Measurements from ENCODE around the gene TBL1XR1.

Gene TBL1XR1

GRCh38 chr3:177119829-177120228 lies 77.5 kb downstream of the TBL1XR1 start:
- ChIA-PET POLR2A (ENCODE audit: low non-redundant PET) (no interaction called here), CTCF (interaction anchor here (0.6 kb wide), 1 partner anchor 228 kb away, joined by 3 read pairs; no protein-coding TSS in a partner anchor)
- no peak overlapping the region for H3K27ac ChIP-seq
- TF ChIP-seq, protein P1, sequence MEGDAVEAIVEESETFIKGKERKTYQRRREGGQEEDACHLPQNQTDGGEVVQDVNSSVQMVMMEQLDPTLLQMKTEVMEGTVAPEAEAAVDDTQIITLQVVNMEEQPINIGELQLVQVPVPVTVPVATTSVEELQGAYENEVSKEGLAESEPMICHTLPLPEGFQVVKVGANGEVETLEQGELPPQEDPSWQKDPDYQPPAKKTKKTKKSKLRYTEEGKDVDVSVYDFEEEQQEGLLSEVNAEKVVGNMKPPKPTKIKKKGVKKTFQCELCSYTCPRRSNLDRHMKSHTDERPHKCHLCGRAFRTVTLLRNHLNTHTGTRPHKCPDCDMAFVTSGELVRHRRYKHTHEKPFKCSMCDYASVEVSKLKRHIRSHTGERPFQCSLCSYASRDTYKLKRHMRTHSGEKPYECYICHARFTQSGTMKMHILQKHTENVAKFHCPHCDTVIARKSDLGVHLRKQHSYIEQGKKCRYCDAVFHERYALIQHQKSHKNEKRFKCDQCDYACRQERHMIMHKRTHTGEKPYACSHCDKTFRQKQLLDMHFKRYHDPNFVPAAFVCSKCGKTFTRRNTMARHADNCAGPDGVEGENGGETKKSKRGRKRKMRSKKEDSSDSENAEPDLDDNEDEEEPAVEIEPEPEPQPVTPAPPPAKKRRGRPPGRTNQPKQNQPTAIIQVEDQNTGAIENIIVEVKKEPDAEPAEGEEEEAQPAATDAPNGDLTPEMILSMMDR (conservative IDR thresholded peaks at IDR 0.05; ENCODE audit: low read depth), result no peak
- no peak for DNase-seq (ENCODE audit: low spot score)

DNA sequence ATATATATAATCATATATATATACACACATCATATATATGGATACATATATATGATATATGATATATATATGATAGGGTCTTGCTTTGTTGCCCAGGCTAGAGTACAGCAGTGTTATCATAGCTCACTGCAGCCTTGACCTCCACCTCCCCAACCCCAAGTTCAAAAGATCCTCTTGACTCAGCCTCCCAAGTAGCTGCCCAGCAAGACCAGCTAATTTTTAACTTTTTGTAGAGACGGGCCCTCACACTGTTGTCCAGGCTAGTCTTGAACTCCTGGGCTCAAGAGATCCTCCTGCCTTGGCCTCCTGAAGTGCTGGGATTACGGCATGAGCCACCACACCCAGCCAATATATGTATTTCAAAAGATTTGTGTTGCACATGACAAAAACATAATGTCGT lies 83.0 kb downstream of the TBL1XR1 start:
- H3K27ac ChIP-seq, result no peak overlapping the region
- POLR2A ChIA-PET (ENCODE audit: low non-redundant PET), result no interaction called here
- CTCF ChIA-PET, result interaction anchor here (0.7 kb wide), 1 partner anchor 373 kb away, joined by 3 read pairs; no protein-coding TSS in a partner anchor
- TF ChIP-seq, protein P1 (conservative IDR thresholded peaks at IDR 0.05; ENCODE audit: low read depth), result no peak
- no peak for DNase-seq (ENCODE audit: low spot score)

DNA sequence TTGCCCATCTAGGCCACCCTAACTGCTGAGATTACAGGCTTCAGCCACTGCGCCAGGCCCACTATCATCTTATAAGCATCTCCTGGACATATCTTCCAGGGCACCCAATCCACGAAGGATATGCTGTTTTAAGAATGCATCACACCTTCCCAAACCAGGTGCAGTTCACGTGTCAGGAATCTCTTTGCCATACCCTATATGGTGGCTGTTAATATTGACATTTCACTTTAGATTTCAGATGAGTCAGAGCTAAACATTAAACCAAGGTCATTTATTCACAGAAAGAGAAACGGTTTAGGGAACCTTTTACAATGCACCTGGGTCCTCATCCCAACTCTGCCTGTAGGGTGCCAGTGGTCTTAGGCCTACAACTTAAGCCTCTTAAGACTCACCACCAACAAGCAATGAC lies 85.7 kb downstream of the TBL1XR1 start:
- CTCF ChIA-PET, result no interaction called here
- POLR2A ChIA-PET (ENCODE audit: low non-redundant PET), result interaction anchor here (0.7 kb wide), 1 partner anchor 10 kb away, joined by 6 read pairs; no protein-coding TSS in a partner anchor
- TF ChIP-seq, protein P1 (conservative IDR thresholded peaks at IDR 0.05; ENCODE audit: low read depth), result no peak
- no peak overlapping the region for H3K27ac ChIP-seq
- DNase-seq (ENCODE audit: low spot score), result peak; percentile 7

- DNase-seq (ENCODE audit: low spot score), result no peak
- CTCF ChIA-PET, result no interaction called here
- TF ChIP-seq, protein P1 (conservative IDR thresholded peaks at IDR 0.05; ENCODE audit: low read depth), result no peak
- H3K27ac ChIP-seq, result no peak overlapping the region
- POLR2A ChIA-PET (ENCODE audit: low non-redundant PET), result interaction anchor here (0.7 kb wide), 1 partner anchor 9 kb away, joined by 6 read pairs; no protein-coding TSS in a partner anchor
Measured at GRCh38 chr3:177110895-177111294, 86.4 kb downstream of the TBL1XR1 start.

- H3K27ac ChIP-seq, result no peak overlapping the region
- ChIA-PET POLR2A (ENCODE audit: low non-redundant PET) (no interaction called here), CTCF (interaction anchor here (0.6 kb wide), 1 partner anchor 70 kb away, joined by 3 read pairs; no protein-coding TSS in a partner anchor)
- no peak for DNase-seq (ENCODE audit: low spot score)
- TF ChIP-seq, protein P1 (conservative IDR thresholded peaks at IDR 0.05; ENCODE audit: low read depth), result no peak
Measured at GRCh38 chr3:177110386-177110785, 86.9 kb downstream of the TBL1XR1 start.

DNA sequence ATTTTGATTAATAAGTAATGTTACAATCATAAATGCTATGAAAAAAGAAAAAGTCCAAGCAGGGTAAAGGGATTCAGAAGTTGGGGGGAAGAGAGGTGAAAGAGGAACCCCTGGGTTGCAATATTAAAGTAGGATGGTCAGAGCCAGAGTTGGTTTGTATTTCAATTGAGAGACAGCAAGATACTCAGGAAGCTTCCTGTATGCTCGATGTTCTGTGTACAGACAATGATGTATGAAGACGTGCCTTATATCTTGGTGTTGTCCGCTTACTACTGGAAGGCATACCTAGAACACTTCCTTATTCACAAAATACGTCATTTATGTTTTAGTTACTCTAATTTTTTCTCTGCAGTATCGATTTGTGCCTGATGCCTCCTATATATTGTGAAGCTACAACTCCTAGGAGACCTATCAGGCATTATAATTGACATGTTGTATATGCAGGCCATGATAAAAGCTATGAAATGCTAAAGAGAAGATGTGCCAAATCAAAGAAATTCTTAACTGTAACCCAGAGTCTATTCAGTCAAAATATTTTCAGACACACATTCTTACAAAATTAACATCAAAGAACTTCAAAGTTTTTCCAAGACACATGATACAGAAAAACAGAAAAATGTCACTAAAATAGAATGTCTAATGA lies 87.5 kb downstream of the TBL1XR1 start:
- ChIA-PET POLR2A (ENCODE audit: low non-redundant PET) (no interaction called here), CTCF (interaction anchor here (0.6 kb wide), 1 partner anchor 71 kb away, joined by 3 read pairs; no protein-coding TSS in a partner anchor)
- TF ChIP-seq, protein P1 (conservative IDR thresholded peaks at IDR 0.05; ENCODE audit: low read depth), result no peak
- no peak for DNase-seq (ENCODE audit: low spot score)
- H3K27ac ChIP-seq, result no peak overlapping the region
